HEK293T (cell line): Measurements from ENCODE around the gene NUP42.

Experiments used
- CTCF ChIA-PET: fragments of 350-600 bp; formaldehyde crosslinking; extraction: SDS; loops from one replicate; lab custom pipeline; 2021; ENCODE audit warnings: antibody characterized with exemption, inconsistent platforms; lab: Yijun Ruan, JAX
- POLR2A ChIA-PET: fragments of 350-600 bp; formaldehyde crosslinking; extraction: SDS; loops from one replicate; lab custom pipeline; 2020; ENCODE audit warnings: antibody characterized with exemption, inconsistent platforms; lab: Yijun Ruan, JAX
- DNase-seq: peaks from one replicate; pipeline ENCODE4 v3.0.0; 2012; ENCODE audit warnings: mixed read lengths; ENCODE audit errors: extremely low spot score
- ARNT ChIP-seq: fragments of 450-650 bp; IDR thresholded peaks from 2 replicates; pipeline ENCODE4 v1.6.1; 2017; ENCODE audit warnings: mild to moderate bottlenecking
- BHLHE40 ChIP-seq: fragments of 450-650 bp; IDR thresholded peaks from 2 replicates; pipeline ENCODE4 v1.6.1; 2016; ENCODE audit warnings: mild to moderate bottlenecking, moderate library complexity, borderline replicate concordance
- CTBP1 ChIP-seq: fragments of 450-650 bp; IDR thresholded peaks from 2 replicates; pipeline ENCODE4 v1.6.1; 2016; ENCODE audit warnings: borderline replicate concordance
- ELF4 ChIP-seq: fragments of 450-650 bp; IDR thresholded peaks from 2 replicates; pipeline ENCODE4 v1.6.1; 2017; ENCODE audit warnings: antibody characterized with exemption
- FOXA1 ChIP-seq: fragments of 450-650 bp; IDR thresholded peaks from 2 replicates; pipeline ENCODE4 v1.6.1; 2016; ENCODE audit warnings: mild to moderate bottlenecking
- FOXK2 ChIP-seq: fragments of 450-650 bp; IDR thresholded peaks from 2 replicates; pipeline ENCODE4 v1.6.1; 2016; ENCODE audit warnings: mild to moderate bottlenecking
- FOXM1 ChIP-seq: fragments of 450-650 bp; IDR thresholded peaks from 2 replicates; pipeline ENCODE4 v1.6.1; 2017; ENCODE audit warnings: mild to moderate bottlenecking, borderline replicate concordance
- HDGF ChIP-seq: fragments of 450-650 bp; IDR thresholded peaks from 2 replicates; pipeline ENCODE4 v1.6.1; 2017; ENCODE audit warnings: antibody characterized with exemption, borderline replicate concordance
- L3MBTL2 ChIP-seq: fragments of 450-650 bp; conservative IDR thresholded peaks from 2 replicates; pipeline ENCODE4 v1.6.1; 2016; ENCODE audit warnings: mild to moderate bottlenecking
- LEF1 ChIP-seq: fragments of 450-650 bp; IDR thresholded peaks from 2 replicates; pipeline ENCODE4 v1.6.1; 2017; ENCODE audit warnings: mild to moderate bottlenecking, borderline replicate concordance
- NFRKB ChIP-seq: fragments of 450-650 bp; IDR thresholded peaks from 2 replicates; pipeline ENCODE4 v1.6.1; 2016; ENCODE audit warnings: mild to moderate bottlenecking, moderate library complexity
- PKNOX1 ChIP-seq: fragments of 450-650 bp; IDR thresholded peaks from 2 replicates; pipeline ENCODE4 v1.6.1; 2016
- SP1 ChIP-seq: fragments of 450-650 bp; IDR thresholded peaks from 2 replicates; pipeline ENCODE4 v1.6.1; 2017
- SUZ12 ChIP-seq: fragments of 450-650 bp; IDR thresholded peaks from 2 replicates; pipeline ENCODE4 v1.6.1; 2016; ENCODE audit warnings: mild to moderate bottlenecking
- TARDBP ChIP-seq: fragments of 450-650 bp; IDR thresholded peaks from 2 replicates; pipeline ENCODE4 v1.6.1; 2016
- ZNF384 ChIP-seq: fragments of 450-650 bp; IDR thresholded peaks from 2 replicates; pipeline ENCODE4 v1.6.1; 2016

Gene NUP42

GRCh38 chr7:23226844-23227450, 45.1 kb downstream of the NUP42 start:
- DNase-seq = no peak
- TF ChIP-seq ZNF384 (no peak), HDGF (no peak), LEF1 (no peak), ELF4 (no peak), NFRKB (no peak), SUZ12 (no peak), PKNOX1 (no peak), CTBP1 (no peak), FOXM1 (no peak), FOXA1 (no peak), FOXK2 (no peak), BHLHE40 (no peak)
- ChIA-PET CTCF (interaction anchor here (1.0 kb wide), 1 partner anchor 9 kb away, joined by 3 read pairs; no protein-coding TSS in a partner anchor), POLR2A (no interaction called here)

- ChIA-PET POLR2A (no interaction called here), CTCF (no interaction called here)
- no peak for DNase-seq
- TF ChIP-seq PKNOX1 = no peak
- no peak for TF ChIP-seq FOXA1
- no peak for TF ChIP-seq FOXM1
- no peak for TF ChIP-seq ZNF384
These were observed 46.6 kb downstream of the NUP42 start for GRCh38 chr7:23228412-23228811.

- CTCF ChIA-PET = interaction anchor here (0.6 kb wide), 1 partner anchor 366 kb away, joined by 10 read pairs; no protein-coding TSS in a partner anchor
- no peak for TF ChIP-seq LEF1
- no peak for TF ChIP-seq FOXK2
- TF ChIP-seq ELF4 = no peak
- no peak for TF ChIP-seq FOXA1
- TF ChIP-seq TARDBP = no peak
- no peak for TF ChIP-seq ARNT
- no peak for TF ChIP-seq SP1
- POLR2A ChIA-PET = no interaction called here
- DNase-seq = no peak
These were observed 48.8 kb downstream of the NUP42 start for GRCh38 chr7:23230641-23231101.

- POLR2A ChIA-PET = no interaction called here
- TF ChIP-seq ARNT (no peak), LEF1 (no peak), BHLHE40 (no peak), FOXA1 (no peak), FOXM1 (no peak), PKNOX1 (no peak), CTBP1 (no peak), L3MBTL2 (no peak), HDGF (no peak), FOXK2 (no peak), ZNF384 (no peak), SUZ12 (no peak), NFRKB (no peak), SP1 (no peak), TARDBP (no peak), ELF4 (no peak)
- CTCF ChIA-PET = no interaction called here
- DNase-seq = no peak
These were observed 51.1 kb downstream of the NUP42 start for GRCh38 chr7:23232966-23233365.

- ChIA-PET CTCF (no interaction called here), POLR2A (no interaction called here)
- TF ChIP-seq PKNOX1 (no peak), SUZ12 (no peak), TARDBP (no peak), FOXK2 (no peak), FOXA1 (no peak), L3MBTL2 (no peak), ZNF384 (no peak), HDGF (no peak), LEF1 (no peak), SP1 (no peak), NFRKB (no peak), FOXM1 (no peak), CTBP1 (no peak), ELF4 (no peak), ARNT (no peak), BHLHE40 (no peak)
- no peak for DNase-seq
These were observed 52.9 kb downstream of the NUP42 start for GRCh38 chr7:23234569-23235296.

- POLR2A ChIA-PET = no interaction called here
- CTCF ChIA-PET = no interaction called here
- no peak for DNase-seq
- TF ChIP-seq ELF4 = no peak
- TF ChIP-seq FOXM1 = no peak
- TF ChIP-seq TARDBP = no peak
- no peak for TF ChIP-seq HDGF
- no peak for TF ChIP-seq ARNT
- no peak for TF ChIP-seq CTBP1
- no peak for TF ChIP-seq FOXK2
- no peak for TF ChIP-seq ZNF384
- no peak for TF ChIP-seq NFRKB
- TF ChIP-seq SP1 = no peak
- TF ChIP-seq FOXA1 = no peak
These were observed 54.0 kb downstream of the NUP42 start for GRCh38 chr7:23235813-23236221.
